ENCODE measurements around the gene PCDHA9. TPM values are rescaled to one million over a fixed set of nuclear protein-coding genes. Genes with fewer than 3 reads are reported as not detected.

The PCDHA9 gene
- total RNA-seq, 1 experiment from 2014 or later, result 0.55 TPM

DNA sequence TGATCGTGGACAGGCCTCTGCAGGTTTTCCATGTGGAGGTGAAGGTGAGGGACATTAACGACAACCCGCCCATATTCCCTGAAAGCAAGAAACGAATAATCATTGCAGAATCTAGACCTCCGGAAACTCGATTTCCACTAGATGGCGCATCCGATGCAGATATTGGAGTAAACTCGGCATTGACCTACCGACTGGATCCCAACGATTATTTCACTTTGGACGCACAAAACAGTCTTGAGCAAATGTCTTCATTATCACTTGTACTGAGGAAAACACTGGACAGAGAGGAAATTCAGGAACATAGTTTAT lies 34.4 kb downstream of the PCDHA9 start:
- peak; percentile 75 for TF ChIP-seq CTCF (conservative IDR thresholded peaks at IDR 0.05)
- peaks cover 4 to 8% (median 4%) of the 10 kb centered on the region in 3 experiments for H3K36me3 Mint-ChIP-seq (ENCODE audit: insufficient read depth in 1 of 3, low read depth in 3 of 3)
- no peak overlapping the region for H3K4me2 ChIP-seq (ENCODE audit: insufficient read depth, insufficient read length, low read length)
- H3K4me1 ChIP-seq (ENCODE audit: insufficient read depth, low read length), result no peaks in the 10 kb centered on the region
- no peak overlapping the region for H3K14ac ChIP-seq (ENCODE audit: insufficient read depth, low read length)
- DNase-seq, result peak; percentile 59
- H4K91ac ChIP-seq (ENCODE audit: insufficient read length, low read depth, low read length), result no peak overlapping the region
- no peak overlapping the region for H3K4ac ChIP-seq (ENCODE audit: low read depth, low read length)
- H2BK20ac ChIP-seq (ENCODE audit: low read depth, low read length, poor library complexity, severe bottlenecking), result no peak overlapping the region
- no peak overlapping the region for H2BK15ac ChIP-seq (ENCODE audit: low read depth, low read length)
- no peak overlapping the region for H3K27ac ChIP-seq (ENCODE audit: insufficient read length, low read depth, low read length)
- no peaks in the 10 kb centered on the region for H3K27me3 ChIP-seq (ENCODE audit: insufficient read depth, low read length)
- H3K23ac ChIP-seq (ENCODE audit: insufficient read length, low read depth, low read length), result no peak overlapping the region
- no peaks in the 10 kb centered on the region; a peak in 1 of 4 replicates for H3K4me1 Mint-ChIP-seq
- no peak overlapping the region for H2AFZ ChIP-seq (ENCODE audit: low read length)
- no peak overlapping the region for H3K27ac Mint-ChIP-seq
- no peak overlapping the region for H2BK120ac ChIP-seq (ENCODE audit: low read depth, low read length, poor library complexity, severe bottlenecking)
- WGBS (ENCODE audit: extremely low coverage, insufficient read length, low lambda C conversion rate), result no CpG with 5 or more reads among the region's 12 CpGs
- H4K8ac ChIP-seq (replicated peaks; ENCODE audit: insufficient read length, low read depth, low read length), result no peak overlapping the region
- no peak overlapping the region for H2BK12ac ChIP-seq (ENCODE audit: insufficient read length, low read depth, low read length)
- H2AK5ac ChIP-seq (ENCODE audit: insufficient read length, low read length), result no peak overlapping the region
- H3K9me3 Mint-ChIP-seq, result no peaks in the 10 kb centered on the region
- no peak overlapping the region for H3T11ph ChIP-seq (ENCODE audit: low read length)
- H3K79me1 ChIP-seq (ENCODE audit: insufficient read depth, low read depth, low read length, poor library complexity, severe bottlenecking), result no peaks in the 10 kb centered on the region
- no peak overlapping the region for H3K56ac ChIP-seq (ENCODE audit: insufficient read length, low read depth, low read length)
- peak overlapping the region in 1 of 2 experiments; percentile 33; a peak in 2 of 5 replicates for H3K4me3 Mint-ChIP-seq
- no peaks in the 10 kb centered on the region for H3K9me3 ChIP-seq (ENCODE audit: control insufficient read depth, low read depth, low read length)
- no peaks in the 10 kb centered on the region for H3K27me3 Mint-ChIP-seq (ENCODE audit: low read depth)
- H4K20me1 ChIP-seq (ENCODE audit: control insufficient read depth, insufficient read depth, insufficient read length), result no peaks in the 10 kb centered on the region
- no peak overlapping the region for H3K18ac ChIP-seq (ENCODE audit: insufficient read length, low read depth, low read length)
- no peak overlapping the region for H3K9ac ChIP-seq (ENCODE audit: extremely low read depth, insufficient read length, low read length)
- no peak overlapping the region for H4K5ac ChIP-seq (ENCODE audit: insufficient read length, low read depth, low read length)
- H3K23me2 ChIP-seq (ENCODE audit: insufficient read length, low read depth, low read length, poor library complexity, severe bottlenecking), result peaks cover 2% of the 10 kb centered on the region
- no peak overlapping the region for H2BK5ac ChIP-seq (ENCODE audit: insufficient read length, low read length)
- peaks cover 2% of the 10 kb centered on the region; the same call in 1 of the 2 replicates for H3K79me2 ChIP-seq (ENCODE audit: insufficient read depth, low read length)

Data from H9 (cell line).